GM19438 (cell line): Measurements from ENCODE around the gene PPFIBP2.

ENCODE experiments used
- ATAC-seq: cut with Tn5 transposase; IDR thresholded peaks from one replicate; pipeline ENCODE4 v1.9.1; 2021; ENCODE audit warnings: low read depth; ENCODE audit not compliant: unreplicated experiment

The PPFIBP2 gene

DNA sequence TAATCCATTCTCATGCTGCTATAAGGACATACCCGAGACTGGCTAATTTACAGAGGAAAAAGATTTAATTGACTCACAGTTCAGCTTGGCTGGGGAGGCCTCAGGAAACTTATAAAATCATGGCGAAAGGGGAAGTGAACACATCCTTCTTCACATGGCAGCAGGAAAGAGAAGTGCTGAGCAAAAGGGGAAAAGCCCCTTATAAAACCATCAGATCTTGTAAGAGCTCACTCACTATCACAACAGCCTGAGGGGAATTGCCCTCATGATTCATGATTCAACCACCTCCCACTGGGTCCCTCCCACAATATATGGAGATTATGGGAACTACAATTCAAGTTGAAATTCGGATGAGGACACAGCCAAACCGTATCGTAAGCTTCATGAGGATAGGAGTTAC, 163.3 kb downstream of the PPFIBP2 start:
- no peak for ATAC-seq

DNA sequence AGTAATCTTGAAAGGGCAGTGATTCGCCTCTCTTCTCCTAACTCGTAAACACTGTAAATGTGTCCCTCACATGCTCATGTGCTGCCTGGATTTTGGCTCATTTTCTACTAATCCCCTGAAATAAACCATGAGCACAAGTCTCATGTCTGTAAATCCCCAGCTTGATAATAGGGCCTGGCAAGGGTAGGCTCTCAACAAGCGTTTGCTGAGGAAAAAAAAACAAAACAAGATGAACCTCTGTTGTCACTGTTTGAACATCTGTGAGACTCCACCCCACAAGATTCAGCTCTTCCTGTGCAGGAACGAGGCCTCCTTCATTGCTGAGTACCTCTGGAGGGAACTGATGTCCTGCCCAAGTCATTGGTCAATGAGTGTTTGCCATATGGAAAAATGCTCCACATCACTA, 164.0 kb downstream of the PPFIBP2 start:
- no peak for ATAC-seq

DNA sequence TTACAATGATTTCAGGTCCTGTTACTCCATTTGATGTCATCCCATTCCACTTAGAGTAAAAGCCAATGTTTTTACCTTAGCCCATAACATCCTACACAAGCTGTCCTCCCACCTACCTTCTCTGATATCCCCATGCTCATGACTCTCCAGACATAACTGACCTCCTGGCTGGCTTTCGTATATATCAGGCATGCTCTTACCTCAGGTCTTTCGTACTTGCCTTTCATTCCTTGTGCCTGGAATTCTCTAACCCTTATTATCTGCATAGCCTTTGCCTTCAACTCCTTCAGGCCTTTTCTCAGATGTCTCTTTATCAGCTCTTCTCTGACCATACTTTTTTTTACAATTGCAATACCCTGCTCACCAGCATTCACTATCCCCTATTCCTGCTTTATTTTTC, 169.8 kb downstream of the PPFIBP2 start:
- no peak for ATAC-seq

- no peak for ATAC-seq
Observed at GRCh38 chr11:7686761-7687160, 173.0 kb downstream of the PPFIBP2 start.

DNA sequence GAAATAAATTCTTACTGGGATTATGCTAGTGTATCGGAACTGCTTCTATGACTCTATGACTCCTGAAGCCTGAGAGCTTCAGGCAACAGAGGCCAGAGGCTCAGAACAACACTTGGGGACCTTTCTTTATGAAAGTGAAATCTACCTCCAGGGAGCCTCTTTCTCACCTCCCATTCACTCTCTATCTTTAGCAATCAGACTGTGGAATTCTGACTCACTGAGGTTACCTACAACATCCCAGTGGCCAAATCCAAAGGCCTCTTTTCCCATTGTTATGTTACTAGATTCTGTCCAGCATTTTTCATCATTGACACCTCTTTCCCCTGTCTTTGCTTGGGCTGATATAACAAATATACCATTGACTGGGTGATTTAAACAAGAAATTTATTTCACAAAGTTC, 173.6 kb downstream of the PPFIBP2 start:
- ATAC-seq: no peak

- ATAC-seq: no peak
Observed at GRCh38 chr11:7688238-7688826, 174.5 kb downstream of the PPFIBP2 start.

DNA sequence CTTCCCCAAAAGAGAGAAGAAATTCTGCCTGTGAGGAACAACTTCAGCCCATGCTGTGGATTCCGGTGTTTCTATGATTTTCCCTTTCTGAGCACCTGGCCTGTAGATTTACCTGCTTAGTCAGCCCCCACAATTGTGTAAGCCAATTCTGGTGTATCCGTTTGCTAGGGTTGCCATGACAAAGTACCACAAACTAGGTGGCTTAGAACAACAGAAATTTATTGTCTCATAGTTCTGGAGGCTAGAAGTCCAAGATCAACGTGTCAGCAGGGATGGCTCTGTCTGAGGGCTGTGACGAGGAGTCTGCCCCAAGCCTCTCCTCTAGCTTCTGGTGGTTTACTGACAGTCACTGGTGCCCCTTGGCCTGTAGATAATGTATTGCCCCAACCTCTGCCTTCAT, 175.4 kb downstream of the PPFIBP2 start:
- ATAC-seq: no peak

GRCh38 chr11:7690648-7691047, 176.8 kb downstream of the PPFIBP2 start:
- no peak for ATAC-seq

- no peak for ATAC-seq
Observed at GRCh38 chr11:7691759-7692350, 178.1 kb downstream of the PPFIBP2 start.

GRCh38 chr11:7692426-7692825, 178.6 kb downstream of the PPFIBP2 start:
- ATAC-seq: no peak

DNA sequence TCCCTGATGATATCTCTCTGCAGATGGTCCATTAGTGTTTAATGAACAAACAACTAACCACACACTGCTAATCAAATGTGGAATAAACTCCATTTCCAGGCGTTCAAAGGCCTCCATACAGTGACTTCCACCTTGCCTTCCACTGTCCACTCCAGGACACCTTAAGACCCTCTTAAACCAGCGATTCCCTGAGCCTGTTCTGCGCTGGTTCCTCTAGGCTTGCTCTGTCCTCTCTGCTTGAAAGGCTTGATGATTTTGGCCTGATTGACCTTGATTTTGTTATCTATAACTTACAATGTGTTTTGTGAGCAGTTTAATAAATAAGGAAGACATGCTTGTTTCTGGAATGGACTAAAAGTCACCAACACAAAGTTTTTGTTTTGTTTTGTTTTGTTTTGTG, 180.4 kb downstream of the PPFIBP2 start:
- no peak for ATAC-seq

- no peak for ATAC-seq
Observed at GRCh38 chr11:7696424-7696823, 182.6 kb downstream of the PPFIBP2 start.
